ENCODE measurements around the gene FRAS1. TPM values are rescaled to one million over a fixed set of nuclear protein-coding genes. Genes with fewer than 3 reads are reported as not detected.
A peak's percentile ranks its signal among the peaks of the same experiment; 100 is the strongest.

Gene FRAS1
- total and polyA plus RNA-seq, 2 of the 8 experiments (the other 6 are each of a cell fraction or from before 2014, with no cell fraction given), result 38.5 to 109 TPM

DNA sequence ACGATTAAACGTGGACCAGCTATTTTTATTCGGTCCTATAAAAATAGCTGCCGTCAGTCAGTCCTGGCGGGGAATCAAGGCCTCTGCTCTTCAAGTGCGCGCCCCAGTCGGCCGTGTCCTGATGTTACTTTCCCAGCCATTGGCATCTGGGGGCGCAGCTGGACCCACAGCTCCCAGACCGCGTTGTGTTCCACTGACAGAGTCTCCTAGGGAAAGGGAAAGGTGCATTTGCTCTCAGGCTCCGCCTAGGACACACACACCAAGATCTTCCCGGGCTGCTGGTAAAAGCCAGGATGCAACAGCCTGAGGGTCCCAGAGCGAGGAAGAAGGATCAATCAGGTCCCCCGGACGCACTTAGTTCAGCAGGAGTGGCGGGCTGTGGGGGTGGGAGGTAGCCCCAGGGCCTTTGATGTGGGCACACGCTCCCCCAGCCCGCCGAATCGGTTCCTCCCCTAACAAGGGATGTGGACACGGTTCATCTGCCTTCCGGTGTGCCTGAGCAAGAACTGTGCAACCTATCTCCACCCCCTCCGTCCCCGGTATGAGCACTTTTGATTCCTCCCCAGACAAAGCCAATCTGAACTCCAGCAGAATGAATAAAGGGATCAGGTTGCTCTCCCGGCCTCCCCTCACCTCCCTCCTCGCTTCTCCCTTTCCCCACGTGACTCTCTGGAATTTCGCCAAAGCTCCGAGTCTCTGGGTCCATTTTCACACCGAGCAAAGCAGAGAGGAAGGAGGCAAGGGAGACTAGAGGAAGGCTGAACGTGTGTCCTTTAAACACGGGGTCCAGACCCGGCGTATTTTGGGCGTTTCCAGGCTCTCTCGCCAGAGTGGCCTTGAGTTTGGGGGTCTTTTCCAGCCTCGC is 626 bp upstream of the FRAS1 start (continued):
- TF ChIP-seq HDAC6 (IDR thresholded peaks at IDR 0.05; ENCODE audit: low read depth, low read length) (no peak), NRF1 (IDR thresholded peaks at IDR 0.05; ENCODE audit: low read depth, low read length) (no peak), POU5F1 (IDR thresholded peaks at IDR 0.05; ENCODE audit: low read depth, low read length) (no peak), ASH2L (IDR thresholded peaks at IDR 0.05; ENCODE audit: low read length) (peak; percentile 29), SIX5 (IDR thresholded peaks at IDR 0.05; ENCODE audit: low read depth, low read length) (no peak), SUZ12 (IDR thresholded peaks at IDR 0.05; ENCODE audit: low read length) (no peak), RXRA (IDR thresholded peaks at IDR 0.05; ENCODE audit: insufficient read depth, low read depth, low read length) (no peak), RFX5 (IDR thresholded peaks at IDR 0.05; ENCODE audit: borderline replicate concordance, low read depth, low read length) (no peak), RNF2 (IDR thresholded peaks at IDR 0.05; ENCODE audit: borderline replicate concordance, low read depth, low read length, missing control alignments, poor library complexity, severe bottlenecking) (no peak), CEBPB (IDR thresholded peaks at IDR 0.05; ENCODE audit: low read depth, low read length) (no peak), BRCA1 (IDR thresholded peaks at IDR 0.05; ENCODE audit: low read depth, low read length) (no peak), EZH2 (IDR thresholded peaks at IDR 0.05; ENCODE audit: low read depth, low read length, severe bottlenecking) (peak; percentile 2), TEAD4 (IDR thresholded peaks at IDR 0.05; ENCODE audit: low read depth, low read length) (peak; percentile 70; the same call in 1 of the 2 replicates), SIN3A (conservative IDR thresholded peaks at IDR 0.05 in 1 of 2, IDR thresholded peaks at IDR 0.05 in 1 of 2; ENCODE audit: low read depth in 1 of 2, low read length in 2 of 2) (peak; percentile 30 to 87; a peak in 2 of 4 replicates)
- TF ChIP-seq, protein P1, sequence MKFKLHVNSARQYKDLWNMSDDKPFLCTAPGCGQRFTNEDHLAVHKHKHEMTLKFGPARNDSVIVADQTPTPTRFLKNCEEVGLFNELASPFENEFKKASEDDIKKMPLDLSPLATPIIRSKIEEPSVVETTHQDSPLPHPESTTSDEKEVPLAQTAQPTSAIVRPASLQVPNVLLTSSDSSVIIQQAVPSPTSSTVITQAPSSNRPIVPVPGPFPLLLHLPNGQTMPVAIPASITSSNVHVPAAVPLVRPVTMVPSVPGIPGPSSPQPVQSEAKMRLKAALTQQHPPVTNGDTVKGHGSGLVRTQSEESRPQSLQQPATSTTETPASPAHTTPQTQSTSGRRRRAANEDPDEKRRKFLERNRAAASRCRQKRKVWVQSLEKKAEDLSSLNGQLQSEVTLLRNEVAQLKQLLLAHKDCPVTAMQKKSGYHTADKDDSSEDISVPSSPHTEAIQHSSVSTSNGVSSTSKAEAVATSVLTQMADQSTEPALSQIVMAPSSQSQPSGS (IDR thresholded peaks at IDR 0.05; ENCODE audit: low read length), result no peak

All from H1 (cell line).